Heart left ventricle (tissue), 16 donors: ENCODE results near the gene DCTN1. TPM values are rescaled to one million over a fixed set of nuclear protein-coding genes. Genes with fewer than 3 reads are reported as not detected.

ENCODE experiments used
- ATAC-seq, 4 donors: fragments of 200-7000 bp; cut with Tn5 transposase; one replicate each; pipeline ENCODE4 v1.9.1; 2020 to 2022; ENCODE audit warnings: moderate library complexity in 4 of 4, mild to moderate bottlenecking in 3 of 4, moderate number of reproducible peaks in 1 of 4
- DNase-seq, 5 donors: peaks; one replicate each; pipeline ENCODE4 v3.0.0-alpha.2; 2020
- H3K27ac ChIP-seq, 12 donors: fragments of 200-600 bp; sonication (generic) in 4 of 12; one replicate each; pipeline versions ENCODE4 v1.5.0 to v1.8.0; 2016 to 2022; ENCODE audit warnings: mild to moderate bottlenecking in 2 of 12
- H3K27me3 ChIP-seq, 9 donors: fragments of 200-600 bp; sonication (generic) in 2 of 9; one replicate each; pipeline versions ENCODE4 v1.5.1 to v1.8.0; 2016 to 2022; ENCODE audit warnings: mild to moderate bottlenecking in 3 of 9
- H3K36me3 ChIP-seq, 9 donors: fragments of 200-600 bp; sonication (generic) in 2 of 9; one replicate each; pipeline versions ENCODE4 v1.5.0 to v1.8.0; 2018 to 2022; ENCODE audit warnings: mild to moderate bottlenecking in 2 of 9
- H3K4me1 ChIP-seq, 12 donors: fragments of 200-600 bp; sonication (generic) in 4 of 12; one replicate each; pipeline versions ENCODE4 v1.5.0 to v1.8.0; 2016 to 2022; ENCODE audit warnings: mild to moderate bottlenecking in 3 of 12
- H3K4me3 ChIP-seq, 12 donors: fragments of 200-600 bp; sonication (generic) in 4 of 12; one replicate each; pipeline versions ENCODE4 v1.5.0 to v1.8.0; 2017 to 2022; ENCODE audit warnings: mild to moderate bottlenecking in 9 of 12, moderate library complexity in 4 of 12
- H3K9me3 ChIP-seq, 12 donors: fragments of 200-600 bp; sonication (generic) in 4 of 12; one replicate each; pipeline versions ENCODE4 v1.5.0 to v1.8.0; 2016 to 2022; ENCODE audit warnings: mild to moderate bottlenecking in 1 of 12
- POLR2A ChIP-seq, 2 donors: fragments of 450-650 bp; IDR thresholded peaks; one replicate each; pipeline ENCODE4 v1.6.1; 2017; ENCODE audit warnings: antibody characterized with exemption in 2 of 2, mild to moderate bottlenecking in 2 of 2, moderate library complexity in 2 of 2
- WGBS, 4 donors: extraction: QIAGEN DNeasy Blood & Tissue Kit in 2 of 4; methylation state at CpG; one replicate each; pipeline versions ENCODE4 v1.1.5 to v1.1.7; 2013 to 2018; 5-methylcytosine and 5-hydroxymethylcytosine counted together
- intact Hi-C, 10 donors: fragments of 100-400 bp; cut with DNase I; formaldehyde crosslinking; loops; one replicate each; pipeline versions ENCODE4 v1.11.1 to v1.14.2; 2022
- polyA plus RNA-seq, 2 donors: library from polyadenylated mRNA; stranded (reverse); fragments of 200-250 nt; gene quantifications; one replicate each; pipeline ENCODE4 v1.2.3, GENCODE V29; 2013
- total RNA-seq, 9 donors: library from RNA; depleted of rRNA in 2 of 9; stranded (reverse); fragments of >200 nt in 2 of 9; fragmentation: NEBNext Ultra II Directional in 3 of 9; extraction: Animal tissue kit (Norgen Biotek cat#: 25700) in 3 of 9; gene quantifications; one replicate each; pipeline versions ENCODE4 v1.1.0 to v1.2.4, GENCODE V29; 2016 to 2023
- TF ChIP-seq, protein P1 (sequence below), 12 donors: fragments of 200-600 bp; sonication (generic) in 4 of 12; IDR thresholded peaks; one replicate each; pipeline versions ENCODE4 v1.5.0 to v1.8.0; 2018 to 2022; ENCODE audit warnings: antibody characterized with exemption in 12 of 12, mild to moderate bottlenecking in 5 of 12
- donor health status: ischemic (EF 13 %, LVEDD 7.1; RV severe dilation, severe dysfunction).
- donor health status: healthy with polysubstance abuse.
- donor health status: DM: no; HTN: yes; CAD: no.
- donor health status: DM: no; HTN: no; CAD: no.
- donor health status: ischemic (EF 25% LVEDD 6.9; RV normal size, moderate dysfunction).
- donor health status: ischemic (EF 25% LVEDD 5.7; RV mildly dilated, moderate dysfunction).
- donor health status: healthy.
- donor health status: DM: yes; HTN: yes; CAD: no.
- donor health status: ischemic (EF 35%, LVEDD 5.7; RV mildly dilated, moderate dysfunction).
- donor health status: nonischemic (EF 11% LVEDD 7.7; RV severe dilation, severe dysfunction).
- donor health status: DM: yes; HTN: yes; CAD: no.
- donor health status: PGD.
- donor health status: ischemic (EF 29% LVEDD 5.4; RV normal size, mild dysfunction).
- donor health status: nonischemic (EF 23%, LVEDD 6.1; RV moderate dilation, normal function).

Gene DCTN1
- total and polyA plus RNA-seq, 11 donors: 129 to 376 (median 187) TPM

DNA sequence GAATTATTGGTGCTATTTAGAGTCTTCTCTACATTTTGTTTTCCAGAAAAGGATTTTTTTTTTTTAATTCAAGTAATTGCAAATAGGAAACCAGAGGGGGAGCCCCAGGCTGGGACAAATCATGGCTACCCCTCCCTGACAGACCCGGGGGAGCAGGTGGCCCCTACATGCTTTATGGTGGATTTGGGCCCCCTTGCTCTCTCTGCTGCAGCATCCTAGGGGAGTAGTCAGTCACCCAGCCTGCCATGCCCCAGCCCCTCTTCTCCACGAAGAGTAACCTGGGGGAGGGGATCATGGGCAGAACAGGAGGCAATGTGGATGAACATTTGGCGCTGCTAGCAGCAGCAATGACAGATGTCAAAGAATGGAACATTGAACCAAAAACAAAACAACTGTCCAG is 36.7 kb upstream of the DCTN1 start:
- 65 to 76% (median 70%) methylated on average over 3 of the region's 3 CpGs for WGBS, 4 donors
- intact Hi-C loops: loop anchor here in 1 of 10 donors (5.0 kb wide), 1 partner anchor 41 kb away; the partner anchor contains the start of genes INO80B and WBP1
- Histone ChIP-seq H3K27me3 (no peaks in the 10 kb centered on the region), H3K36me3 (no peaks in the 10 kb centered on the region), H3K4me3 (no peak overlapping the region), H3K4me1 (peaks cover 0 to 53% (median 24%) of the 10 kb centered on the region in 12 donors), H3K9me3 (no peaks in the 10 kb centered on the region), H3K27ac (no peak overlapping the region)
- DNase-seq (no peak), ATAC-seq (no peak)
- TF ChIP-seq, protein P1, sequence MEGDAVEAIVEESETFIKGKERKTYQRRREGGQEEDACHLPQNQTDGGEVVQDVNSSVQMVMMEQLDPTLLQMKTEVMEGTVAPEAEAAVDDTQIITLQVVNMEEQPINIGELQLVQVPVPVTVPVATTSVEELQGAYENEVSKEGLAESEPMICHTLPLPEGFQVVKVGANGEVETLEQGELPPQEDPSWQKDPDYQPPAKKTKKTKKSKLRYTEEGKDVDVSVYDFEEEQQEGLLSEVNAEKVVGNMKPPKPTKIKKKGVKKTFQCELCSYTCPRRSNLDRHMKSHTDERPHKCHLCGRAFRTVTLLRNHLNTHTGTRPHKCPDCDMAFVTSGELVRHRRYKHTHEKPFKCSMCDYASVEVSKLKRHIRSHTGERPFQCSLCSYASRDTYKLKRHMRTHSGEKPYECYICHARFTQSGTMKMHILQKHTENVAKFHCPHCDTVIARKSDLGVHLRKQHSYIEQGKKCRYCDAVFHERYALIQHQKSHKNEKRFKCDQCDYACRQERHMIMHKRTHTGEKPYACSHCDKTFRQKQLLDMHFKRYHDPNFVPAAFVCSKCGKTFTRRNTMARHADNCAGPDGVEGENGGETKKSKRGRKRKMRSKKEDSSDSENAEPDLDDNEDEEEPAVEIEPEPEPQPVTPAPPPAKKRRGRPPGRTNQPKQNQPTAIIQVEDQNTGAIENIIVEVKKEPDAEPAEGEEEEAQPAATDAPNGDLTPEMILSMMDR (IDR thresholded peaks at IDR 0.05): peak in 3 of 12 donors; percentile 4 to 12 (median 8)
- no peak for TF ChIP-seq POLR2A (IDR thresholded peaks at IDR 0.05)

DNA sequence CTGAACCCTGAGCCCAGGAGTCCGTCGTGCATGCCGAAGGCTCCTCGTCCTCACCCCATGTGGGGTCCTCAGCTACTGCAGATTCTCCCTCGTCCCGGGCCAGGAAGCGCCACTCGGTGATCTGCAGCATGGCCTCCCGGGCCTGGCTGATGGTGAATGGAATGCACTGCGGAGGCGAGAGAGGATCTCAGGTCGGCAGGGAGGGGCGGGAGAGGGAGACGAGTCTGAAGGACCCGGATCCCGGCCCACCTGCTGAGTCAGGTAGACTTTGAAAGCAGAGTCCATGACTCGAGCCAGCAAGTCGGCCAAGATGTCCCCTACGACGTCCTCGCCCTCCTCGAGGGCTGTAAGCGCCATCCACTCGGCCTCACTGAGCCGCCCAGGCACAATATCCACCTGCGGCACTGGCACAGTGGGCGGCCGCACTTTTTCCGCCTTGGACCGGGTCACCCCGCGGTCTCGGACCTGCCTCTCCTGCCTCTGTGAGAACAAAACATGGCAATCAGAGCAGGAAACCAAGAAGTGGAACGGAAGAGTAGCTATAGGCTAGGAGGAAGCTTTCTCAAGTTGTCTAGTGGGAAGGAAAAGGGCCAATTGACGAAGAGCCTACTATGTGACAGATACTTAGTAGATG is 35.8 kb upstream of the DCTN1 start:
- no peaks in the 10 kb centered on the region for H3K36me3 ChIP-seq
- no peaks in the 10 kb centered on the region for H3K9me3 ChIP-seq
- intact Hi-C loops: loop anchor here in 2 of 10 donors (2.0 to 5.0 kb wide), 2 partner anchors 23 to 41 kb away; partner anchors contain the start of genes INO80B (in 1 of the 2) and WBP1 (in 1 of the 2)
- 55 to 73% (median 59%) methylated on average over 34 to 35 of the region's 35 CpGs for WGBS, 4 donors
- H3K27ac ChIP-seq: peak overlapping the region in 8 of 12 donors; percentile 35 to 83 (median 63)
- no peak for DNase-seq
- peak in 1 of 4 donors; percentile 6 for ATAC-seq
- no peaks in the 10 kb centered on the region for H3K27me3 ChIP-seq
- H3K4me1 ChIP-seq: peaks cover 0 to 48% (median 23%) of the 10 kb centered on the region in 12 donors
- TF ChIP-seq POLR2A (IDR thresholded peaks at IDR 0.05): no peak
- TF ChIP-seq, protein P1 (IDR thresholded peaks at IDR 0.05): no peak
- H3K4me3 ChIP-seq: peak overlapping the region; percentile 42 to 77 (median 65)

DNA sequence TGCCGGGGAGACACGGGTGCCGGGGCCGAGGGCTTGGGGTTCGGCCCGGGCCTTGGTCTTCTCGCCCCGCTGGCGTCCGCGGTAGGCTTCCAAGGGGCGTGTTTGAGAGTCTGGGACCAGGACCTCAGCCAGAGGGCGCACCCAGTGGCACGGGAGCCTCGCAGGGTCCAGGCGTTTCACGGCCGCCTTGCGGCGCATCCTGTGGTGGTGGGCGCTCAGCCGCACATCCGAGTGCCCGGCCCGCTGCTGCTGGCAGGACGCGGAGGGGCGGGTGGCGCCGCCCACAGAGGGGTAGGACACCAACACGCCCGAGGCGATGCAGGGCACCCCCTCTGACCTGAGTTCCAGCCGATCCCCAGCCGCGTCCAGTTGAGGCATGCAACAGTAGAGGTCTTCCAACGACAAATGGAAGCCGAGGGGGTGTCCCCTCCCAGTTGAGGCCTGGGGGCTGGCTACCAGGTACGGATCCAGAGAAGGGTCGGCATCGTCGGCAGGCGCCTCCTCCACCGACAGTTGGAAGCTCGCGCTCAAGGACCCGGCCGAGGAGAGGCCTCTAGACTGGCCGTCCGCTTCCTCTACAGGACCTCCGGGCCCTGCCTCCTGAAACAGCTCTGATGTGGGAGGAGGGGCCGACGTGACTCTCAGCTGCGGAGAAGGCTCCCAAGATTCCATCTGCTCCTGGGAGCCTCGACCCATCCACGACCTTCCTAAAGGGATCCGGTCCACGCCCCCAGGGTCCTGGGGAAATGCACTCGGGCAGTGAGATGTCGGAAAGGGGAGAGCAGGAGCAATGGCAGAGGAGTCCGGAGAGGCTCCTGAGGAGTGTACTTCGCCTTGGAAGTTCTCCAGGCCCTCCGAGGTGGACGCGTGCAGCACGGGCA is 35.0 kb upstream of the DCTN1 start:
- intact Hi-C loops: loop anchor here in 2 of 10 donors (1.0 to 5.0 kb wide), 3 partner anchors 24 to 586 kb away; partner anchors contain the start of genes INO80B (in 1 of the 2) and WBP1 (in 1 of the 2)
- H3K4me3 ChIP-seq: peak overlapping the region; percentile 42 to 77 (median 65)
- WGBS, 4 donors: 4 to 10% (median 8%) methylated on average over 38 to 66 of the region's 66 CpGs

More for the DNA sequence above, 35.0 kb upstream of the DCTN1 start:
- ATAC-seq (peak; percentile 51 to 81 (median 76)), DNase-seq (peak; percentile 66 to 80 (median 69))
- no peaks in the 10 kb centered on the region for H3K36me3 ChIP-seq
- H3K27ac ChIP-seq: peak overlapping the region in 11 of 12 donors; percentile 36 to 83 (median 58)
- no peak for TF ChIP-seq POLR2A (IDR thresholded peaks at IDR 0.05)
- TF ChIP-seq, protein P1 (IDR thresholded peaks at IDR 0.05): peak; percentile 23 to 69 (median 48)
- H3K4me1 ChIP-seq: peaks cover 0 to 43% (median 20%) of the 10 kb centered on the region in 12 donors
- H3K9me3 ChIP-seq: no peaks in the 10 kb centered on the region
- H3K27me3 ChIP-seq: no peaks in the 10 kb centered on the region
